ENCODE measurements around the gene RALGPS1.

RALGPS1 gene

DNA sequence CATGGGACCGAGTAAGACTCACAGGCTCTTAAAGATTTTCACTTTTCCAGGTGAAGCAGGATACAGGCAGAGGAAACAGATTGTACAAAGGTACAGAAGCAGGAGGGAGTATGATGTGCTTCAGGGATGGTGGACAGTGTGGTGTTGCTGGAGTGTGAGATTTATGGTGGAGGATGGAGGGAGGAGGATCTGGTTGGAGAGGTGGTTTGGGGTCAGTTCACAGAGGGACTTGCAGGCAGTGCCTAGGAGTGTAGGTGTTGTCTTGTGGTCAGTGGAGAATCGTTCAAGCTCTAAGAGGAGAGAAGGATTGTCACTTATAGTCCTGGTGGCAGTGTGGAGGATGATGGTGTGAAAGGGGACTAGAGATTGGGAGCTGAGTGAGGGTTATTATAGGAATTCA is 11.8 kb downstream of the RALGPS1 start:
- TF ChIP-seq, protein P1, sequence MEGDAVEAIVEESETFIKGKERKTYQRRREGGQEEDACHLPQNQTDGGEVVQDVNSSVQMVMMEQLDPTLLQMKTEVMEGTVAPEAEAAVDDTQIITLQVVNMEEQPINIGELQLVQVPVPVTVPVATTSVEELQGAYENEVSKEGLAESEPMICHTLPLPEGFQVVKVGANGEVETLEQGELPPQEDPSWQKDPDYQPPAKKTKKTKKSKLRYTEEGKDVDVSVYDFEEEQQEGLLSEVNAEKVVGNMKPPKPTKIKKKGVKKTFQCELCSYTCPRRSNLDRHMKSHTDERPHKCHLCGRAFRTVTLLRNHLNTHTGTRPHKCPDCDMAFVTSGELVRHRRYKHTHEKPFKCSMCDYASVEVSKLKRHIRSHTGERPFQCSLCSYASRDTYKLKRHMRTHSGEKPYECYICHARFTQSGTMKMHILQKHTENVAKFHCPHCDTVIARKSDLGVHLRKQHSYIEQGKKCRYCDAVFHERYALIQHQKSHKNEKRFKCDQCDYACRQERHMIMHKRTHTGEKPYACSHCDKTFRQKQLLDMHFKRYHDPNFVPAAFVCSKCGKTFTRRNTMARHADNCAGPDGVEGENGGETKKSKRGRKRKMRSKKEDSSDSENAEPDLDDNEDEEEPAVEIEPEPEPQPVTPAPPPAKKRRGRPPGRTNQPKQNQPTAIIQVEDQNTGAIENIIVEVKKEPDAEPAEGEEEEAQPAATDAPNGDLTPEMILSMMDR (conservative IDR thresholded peaks at IDR 0.05; ENCODE audit: low read depth, low read length): no peak
- no peak overlapping the region for H3K4me3 ChIP-seq (ENCODE audit: low read length)
- no peak for DNase-seq (ENCODE audit: low read depth)

DNA sequence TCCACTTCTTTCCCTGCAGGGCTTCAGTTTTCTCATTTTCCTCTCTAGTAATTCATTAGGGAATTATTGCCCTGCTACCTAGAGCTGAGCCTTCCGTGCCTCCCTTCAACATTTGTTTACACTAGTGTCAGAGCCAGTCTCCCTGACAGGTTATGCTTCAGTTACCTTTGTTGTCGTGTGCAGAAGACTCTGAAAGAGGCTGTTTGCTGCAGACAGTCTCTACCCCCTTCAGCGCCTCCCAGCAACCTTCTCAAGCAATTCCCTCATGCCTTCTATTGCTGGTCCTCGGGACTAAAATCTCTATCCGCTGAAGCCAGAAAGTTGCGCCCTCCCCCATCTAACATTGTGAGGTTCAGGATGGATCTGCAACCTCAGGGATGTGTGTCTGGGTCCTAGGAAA is 12.8 kb downstream of the RALGPS1 start:
- DNase-seq (ENCODE audit: low read depth): no peak
- no peak overlapping the region for H3K4me3 ChIP-seq (ENCODE audit: low read length)
- TF ChIP-seq, protein P1 (conservative IDR thresholded peaks at IDR 0.05; ENCODE audit: low read depth, low read length): no peak

- TF ChIP-seq, protein P1 (conservative IDR thresholded peaks at IDR 0.05; ENCODE audit: low read depth, low read length): no peak
- no peak for DNase-seq (ENCODE audit: low read depth)
- H3K4me3 ChIP-seq (ENCODE audit: low read length): no peak overlapping the region
Observed at GRCh38 chr9:126932871-126933321, 18.3 kb downstream of the RALGPS1 start.

GRCh38 chr9:126933334-126933980 is 18.9 kb downstream of the RALGPS1 start:
- TF ChIP-seq, protein P1 (conservative IDR thresholded peaks at IDR 0.05; ENCODE audit: low read depth, low read length): peak; percentile 2
- no peak overlapping the region for H3K4me3 ChIP-seq (ENCODE audit: low read length)
- no peak for DNase-seq (ENCODE audit: low read depth)

GRCh38 chr9:126934441-126934840 is 19.9 kb downstream of the RALGPS1 start:
- TF ChIP-seq, protein P1 (conservative IDR thresholded peaks at IDR 0.05; ENCODE audit: low read depth, low read length): no peak
- H3K4me3 ChIP-seq (ENCODE audit: low read length): no peak overlapping the region
- DNase-seq (ENCODE audit: low read depth): no peak

GRCh38 chr9:126935630-126936029 is 21.0 kb downstream of the RALGPS1 start:
- TF ChIP-seq, protein P1 (conservative IDR thresholded peaks at IDR 0.05; ENCODE audit: low read depth, low read length): no peak
- no peak overlapping the region for H3K4me3 ChIP-seq (ENCODE audit: low read length)
- DNase-seq (ENCODE audit: low read depth): no peak

- H3K4me3 ChIP-seq (ENCODE audit: low read length): no peak overlapping the region
- TF ChIP-seq, protein P1 (conservative IDR thresholded peaks at IDR 0.05; ENCODE audit: low read depth, low read length): no peak
- DNase-seq (ENCODE audit: low read depth): no peak
Observed at GRCh38 chr9:126937444-126937843, 22.9 kb downstream of the RALGPS1 start.

Data from retinal pigment epithelial cell (primary cell).